ENCODE results near the gene CISTR.
A peak's percentile ranks its signal among the peaks of the same experiment; 100 is the strongest.
"Not testable (repeated sequence)": the region's sequence is repeated elsewhere in the genome, so short reads cannot be mapped to it uniquely, and the experiment has no call there.

CISTR gene

GRCh38 chr12:53739214-53740129 is 12.3 kb downstream of the CISTR start:
- no peak for DNase-seq

DNA sequence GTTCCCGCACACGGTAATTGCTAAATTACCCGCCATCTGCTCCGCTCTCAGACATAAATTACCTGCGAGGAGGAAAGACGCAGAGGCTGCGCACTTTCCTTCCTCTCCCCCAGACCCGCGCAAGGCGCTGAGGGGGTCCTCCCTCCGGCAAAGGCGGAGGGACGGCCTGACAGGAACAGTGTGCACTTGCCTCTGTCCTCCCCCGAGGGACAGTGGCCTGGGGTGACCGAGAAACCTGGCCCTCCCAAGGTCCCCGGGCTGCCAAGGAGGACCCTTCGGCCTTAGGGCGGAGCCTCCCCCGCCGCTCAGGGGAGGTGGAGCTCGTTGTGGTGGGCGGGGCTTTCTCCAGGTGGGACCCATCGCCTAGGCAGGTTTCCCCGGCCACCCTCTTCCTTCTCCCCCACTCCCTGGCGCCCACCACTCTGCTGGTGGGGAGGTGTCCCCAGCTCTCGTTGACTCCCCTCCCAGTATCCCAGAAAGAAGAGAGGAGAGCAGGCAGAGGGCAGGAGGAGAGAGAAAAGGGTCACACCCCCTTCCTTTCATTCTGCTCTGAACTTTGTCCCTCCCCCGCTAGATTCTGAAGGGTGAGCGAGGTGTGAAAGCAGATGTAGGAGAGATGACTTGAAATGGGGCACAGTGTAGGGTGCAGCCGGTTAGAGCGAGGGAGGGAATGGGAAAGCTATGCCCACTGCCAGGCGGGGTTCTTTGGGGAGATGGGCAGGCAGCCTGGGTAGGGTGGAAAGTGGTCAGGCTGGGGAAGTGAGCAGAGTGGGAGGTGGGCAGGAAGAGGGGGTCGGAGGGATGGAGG is 13.2 kb downstream of the CISTR start:
- no peak for DNase-seq

DNA sequence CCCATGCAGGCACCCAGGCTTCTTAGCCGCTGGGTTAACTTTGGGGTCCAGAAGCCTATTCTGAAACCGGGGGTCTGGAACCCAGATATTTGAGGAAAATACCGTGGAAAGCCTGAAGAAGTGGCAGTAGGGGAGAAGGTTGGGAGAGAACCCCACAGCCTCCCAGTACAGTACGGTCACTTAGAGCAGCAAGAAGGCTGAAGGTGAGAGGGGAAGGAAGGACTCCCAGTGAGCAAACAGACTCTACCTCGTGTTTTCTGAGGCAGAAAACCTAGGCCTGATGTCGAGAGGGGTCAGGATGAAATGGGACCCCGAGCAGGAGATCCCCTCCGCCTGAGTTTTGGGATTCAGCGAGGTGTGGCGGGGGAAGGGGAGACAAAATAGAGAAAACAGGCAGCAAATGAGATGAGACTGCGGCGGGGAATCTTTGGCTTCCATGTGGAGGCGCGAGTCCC is 13.8 kb downstream of the CISTR start:
- no peak for DNase-seq

DNA sequence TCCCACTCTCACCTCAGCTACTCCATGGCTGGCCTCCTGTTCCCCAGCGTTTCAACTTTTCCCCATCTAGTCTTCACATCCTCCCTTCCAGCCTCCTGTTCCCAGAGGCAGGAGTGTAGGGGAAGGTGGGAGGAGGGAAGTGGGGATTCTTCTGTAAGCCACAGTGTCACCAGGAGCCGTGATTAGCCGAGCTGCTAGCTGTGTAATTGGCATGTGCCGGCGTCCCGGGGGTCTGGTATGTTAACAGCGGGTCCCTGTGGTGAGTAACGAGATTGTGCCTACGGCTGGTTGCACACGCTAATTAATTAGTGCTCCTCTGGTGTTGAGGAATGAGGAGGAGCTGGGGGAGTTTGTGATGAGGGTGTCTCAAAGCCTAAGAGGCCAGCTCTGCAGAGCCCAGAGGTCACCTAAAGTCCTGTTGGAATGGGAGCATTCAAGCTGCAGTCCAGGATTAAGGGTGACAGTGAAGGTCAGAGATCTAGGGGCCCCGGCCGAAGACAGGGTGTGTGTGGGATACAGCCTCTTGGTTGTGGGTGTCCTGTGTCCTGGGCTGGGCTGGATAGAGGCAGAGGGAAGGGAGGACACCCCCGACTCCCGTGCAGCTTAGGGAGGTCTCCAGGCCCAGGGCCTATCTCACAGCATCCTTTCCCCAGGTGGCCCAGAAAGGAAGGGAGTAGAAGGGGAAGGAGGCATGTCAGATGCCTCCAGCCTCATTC is 14.5 kb downstream of the CISTR start:
- no peak for DNase-seq

DNA sequence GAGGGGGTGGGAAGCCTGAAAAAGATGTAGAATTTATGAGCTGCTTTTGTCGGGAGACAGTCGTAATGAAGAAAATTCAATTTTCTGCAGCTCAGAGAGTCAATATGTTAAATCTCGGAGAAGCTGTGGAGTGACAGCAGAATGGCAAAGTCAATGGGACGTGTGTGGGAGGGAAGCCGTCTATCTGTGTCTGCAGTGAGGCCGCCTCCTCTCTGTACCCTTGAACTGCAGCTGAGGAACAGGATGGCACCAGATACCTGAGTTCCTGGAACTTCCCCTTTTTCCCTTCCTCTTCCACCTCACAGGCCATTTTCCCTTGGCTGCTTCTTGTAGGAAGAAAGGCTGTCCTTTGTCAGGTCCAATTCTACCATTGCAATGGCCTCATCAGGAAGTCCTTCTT is 15.2 kb downstream of the CISTR start:
- no peak for DNase-seq

- DNase-seq, result peak; percentile 63
Measured at GRCh38 chr12:53735556-53735955, 16.2 kb downstream of the CISTR start.

DNA sequence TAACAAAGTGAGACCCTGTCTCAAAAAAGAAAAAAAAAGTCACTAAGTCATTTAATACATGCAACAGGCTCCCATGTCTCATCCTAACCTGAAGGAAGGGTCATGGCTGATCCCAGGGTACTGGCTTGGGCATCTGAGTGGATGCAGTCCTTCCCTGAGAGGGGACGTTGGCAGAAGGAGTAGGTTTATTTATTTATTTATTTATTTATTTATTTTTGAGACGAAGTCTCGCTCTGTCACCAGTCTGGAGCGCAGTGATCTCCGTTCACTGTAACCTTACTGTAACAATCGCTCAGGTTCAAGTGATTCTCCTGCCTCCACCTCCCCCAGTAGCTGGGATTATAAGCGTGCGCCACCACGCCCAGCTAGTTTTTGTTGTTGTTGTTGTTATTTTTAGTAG is 17.4 kb downstream of the CISTR start:
- DNase-seq, result no peak

- DNase-seq, result no peak
Measured at GRCh38 chr12:53733807-53734200, 18.0 kb downstream of the CISTR start.

DNA sequence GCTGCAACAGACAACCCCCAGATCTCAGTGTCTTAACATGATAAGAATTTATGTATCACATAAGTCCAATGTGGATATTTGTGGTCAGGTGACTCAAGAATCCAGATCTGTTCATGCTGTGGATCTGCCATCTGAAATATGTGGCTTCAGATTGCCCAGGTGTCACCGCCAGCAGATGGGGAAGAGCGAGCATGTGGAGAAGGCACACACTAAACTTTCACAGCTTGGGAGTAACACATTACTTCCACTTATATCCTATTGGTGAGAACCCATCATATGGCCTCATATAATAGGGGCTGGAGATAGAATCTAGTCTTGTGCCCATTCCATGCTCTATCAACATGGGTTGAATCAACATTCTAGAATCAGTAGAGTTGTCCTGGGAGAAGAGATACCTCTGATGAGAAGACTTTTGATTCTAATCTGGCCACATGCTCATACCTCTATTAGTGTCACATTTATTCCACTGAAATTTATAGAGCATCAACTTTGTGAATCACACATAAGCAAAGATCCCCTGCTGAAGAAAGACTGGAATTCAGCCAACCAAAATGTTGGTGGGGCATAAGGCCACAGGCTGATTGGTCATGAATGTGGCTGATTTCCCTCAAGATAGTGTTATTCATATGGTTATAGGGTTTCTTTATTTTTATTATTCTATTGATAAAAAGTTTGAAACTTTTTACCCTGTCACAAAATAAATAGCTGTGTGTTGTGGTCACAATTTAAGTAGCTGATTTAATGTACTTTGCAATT is 18.6 kb downstream of the CISTR start:
- no peak for DNase-seq

DNA sequence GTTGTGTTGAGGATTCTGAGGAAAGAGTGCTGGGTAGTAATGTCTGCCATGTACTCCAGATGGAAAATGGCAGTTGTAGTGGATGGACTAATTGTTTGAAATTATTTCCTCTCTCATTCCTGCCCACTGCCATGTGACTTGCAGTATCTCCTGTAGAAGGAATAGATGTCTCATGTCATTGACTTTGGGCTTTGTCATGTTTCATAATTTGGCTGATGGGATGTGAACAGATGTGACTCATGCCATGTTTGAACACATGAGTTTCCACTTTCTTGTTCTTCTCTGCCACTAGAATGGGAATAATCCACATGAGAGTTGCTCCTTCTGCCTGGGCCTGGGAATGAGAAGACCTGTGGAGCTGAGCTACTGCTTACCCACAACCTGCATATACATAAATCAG is 22.1 kb downstream of the CISTR start:
- DNase-seq, result no peak

DNA sequence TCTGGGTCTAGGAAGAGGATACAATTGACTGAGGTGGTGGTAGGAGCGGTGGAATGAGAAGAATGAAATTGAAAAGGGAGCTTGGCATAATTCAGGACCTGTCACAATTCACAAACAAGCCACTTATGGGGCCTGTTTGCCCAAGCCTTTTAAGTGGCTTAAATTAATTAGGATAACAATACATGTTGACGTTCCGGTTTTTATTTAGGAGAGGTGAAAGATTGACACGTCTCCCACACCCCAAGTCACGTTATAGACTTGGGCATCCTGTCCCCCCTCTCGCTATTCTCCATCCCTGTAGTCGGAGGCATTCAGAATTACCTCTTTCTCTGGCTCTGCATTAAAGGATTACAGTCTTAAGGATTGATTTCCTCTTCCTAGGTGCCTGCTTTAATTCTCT is 23.6 kb downstream of the CISTR start:
- DNase-seq, result no peak

DNA sequence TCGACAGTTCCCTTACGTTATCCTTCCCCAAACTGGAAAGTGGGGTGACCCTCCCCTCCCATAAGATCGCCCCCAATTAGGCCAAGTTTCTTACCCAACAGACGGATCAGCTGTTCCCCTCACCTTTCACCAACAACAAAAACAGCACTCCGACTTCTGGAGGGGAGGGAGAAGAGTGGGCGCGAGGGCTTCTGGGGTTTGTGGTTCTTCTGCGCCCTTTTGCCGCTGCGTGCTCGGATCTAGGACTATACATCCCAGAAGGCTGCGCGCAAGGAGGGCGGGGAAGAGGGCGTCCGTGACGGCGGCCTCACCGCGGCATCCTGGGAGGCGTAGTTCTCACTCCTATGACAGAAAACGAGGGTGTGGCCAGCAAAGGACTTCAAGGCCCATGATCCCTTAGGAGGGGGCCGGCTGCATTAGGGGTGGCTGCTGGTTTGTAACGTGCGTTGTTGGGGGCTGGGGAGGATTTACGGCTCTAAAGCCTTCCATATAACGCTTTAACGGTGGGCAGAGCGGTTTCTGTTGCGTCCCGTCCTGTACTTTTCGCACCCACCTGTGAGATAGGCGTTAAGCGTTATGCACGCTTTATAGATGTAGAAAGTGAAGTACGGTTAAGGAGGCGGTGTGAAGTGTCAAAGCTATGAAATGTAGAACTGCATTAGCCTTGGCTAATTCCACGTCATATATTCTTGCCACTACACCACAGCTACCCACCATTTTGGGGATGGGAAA is 24.3 kb downstream of the CISTR start, which contains the start of gene CALCOCO1:
Gene CALCOCO1, minus strand, starts transcription at position 143 of the 732 bp plus-strand sequence. CDS start 2,210 bp downstream, outside the sequence.
- peak; percentile 96 for DNase-seq

DNA sequence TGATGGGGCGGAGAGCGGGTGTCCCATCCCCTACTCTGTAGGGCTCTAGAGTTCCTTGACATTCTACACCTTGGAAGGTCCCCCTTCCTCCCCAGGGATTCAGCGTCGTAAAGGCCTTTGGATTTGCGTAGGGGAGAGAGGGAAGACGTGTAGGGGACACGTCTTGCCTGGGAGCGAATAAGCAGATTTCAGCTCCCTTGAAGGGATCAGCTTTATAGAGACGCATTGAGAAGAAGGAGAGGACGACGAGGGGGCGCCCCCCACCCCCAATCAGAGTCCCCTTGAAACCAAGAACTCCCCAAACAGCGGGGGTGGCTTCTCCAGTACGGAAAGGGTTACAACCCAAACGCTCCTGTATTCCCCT is 24.9 kb downstream of the CISTR start:
- no peak for DNase-seq

DNA sequence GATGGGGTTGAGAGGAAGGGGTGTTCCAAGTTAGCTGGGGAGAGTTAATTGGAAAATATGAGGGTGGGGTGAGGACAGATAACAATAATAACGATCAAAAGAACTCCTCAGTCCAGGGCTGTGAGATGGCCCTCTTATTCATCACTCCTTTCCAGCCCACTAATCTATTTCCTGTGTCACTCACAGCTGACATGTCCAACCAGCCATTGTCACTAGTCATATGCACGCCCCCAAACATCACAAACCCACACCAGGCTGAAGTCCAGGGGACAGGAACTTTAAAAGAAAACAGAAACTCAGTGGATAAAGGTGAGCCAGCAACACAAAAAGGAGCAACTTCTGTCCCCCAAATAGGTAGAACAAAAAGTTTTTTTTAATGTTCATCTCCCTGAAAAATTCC is 25.4 kb downstream of the CISTR start:
- no peak for DNase-seq

DNA sequence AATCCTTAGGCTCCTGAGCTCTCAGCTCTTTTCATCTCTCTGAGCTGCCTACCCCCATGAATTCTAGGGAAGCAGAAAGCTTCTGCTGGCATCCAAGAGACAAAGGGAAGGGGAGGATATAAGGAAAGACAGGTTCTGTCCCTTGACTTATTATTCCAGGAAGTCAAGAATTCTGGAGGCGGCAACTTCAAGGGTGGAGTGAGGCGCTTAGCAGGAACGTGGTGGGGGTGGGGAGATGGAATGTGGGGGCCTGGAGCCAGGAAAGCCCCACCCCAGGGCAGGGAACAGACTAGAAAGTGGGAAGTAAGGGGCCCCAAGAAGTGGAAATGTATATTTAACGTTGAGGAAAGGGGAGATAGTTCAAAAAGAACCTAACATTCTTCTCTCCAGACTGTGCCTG is 26.0 kb downstream of the CISTR start:
- no peak for DNase-seq

- no peak for DNase-seq
Measured at GRCh38 chr12:53722450-53723041, 29.2 kb downstream of the CISTR start.

GRCh38 chr12:53720946-53721345 is 30.8 kb downstream of the CISTR start:
- no peak for DNase-seq

DNA sequence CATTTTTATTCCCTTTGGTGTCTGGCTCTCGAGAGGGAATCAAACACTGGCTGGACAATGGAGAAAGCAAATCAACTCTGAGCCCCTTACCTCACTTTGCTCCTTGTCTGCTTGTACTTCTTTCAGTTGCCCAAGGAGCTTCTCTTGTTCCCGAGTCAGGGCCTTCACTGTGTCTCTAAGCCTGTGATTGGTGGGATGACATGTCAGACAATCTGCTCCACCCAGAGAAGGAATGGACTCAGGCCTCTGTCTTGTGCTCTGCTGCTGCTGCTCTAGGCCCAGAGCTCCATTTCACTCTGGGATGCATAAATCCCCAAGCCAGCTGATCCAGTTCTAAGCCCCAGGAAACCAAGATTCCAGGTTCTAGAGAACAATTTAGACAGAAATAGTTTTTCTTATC is 32.1 kb downstream of the CISTR start:
- DNase-seq, result no peak

DNA sequence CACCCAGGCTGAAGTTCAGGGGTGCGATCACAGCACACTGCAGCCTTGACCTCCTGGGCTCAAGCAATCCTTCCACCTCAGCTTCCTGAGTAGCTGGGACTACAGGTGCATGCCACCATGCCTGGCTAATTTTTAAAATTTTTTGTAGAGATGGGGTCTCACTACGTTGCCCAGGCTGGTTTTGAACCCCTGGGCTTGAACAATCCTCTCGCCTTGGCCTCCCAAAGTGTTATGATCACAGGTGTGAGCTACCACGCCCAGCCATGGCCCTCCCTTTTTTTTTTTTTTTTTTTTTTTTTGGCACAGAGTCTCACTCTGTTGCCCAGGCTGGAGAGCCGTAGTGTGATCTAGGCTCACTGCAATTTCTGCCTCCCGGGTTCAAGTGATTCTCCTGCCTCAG is 33.2 kb downstream of the CISTR start:
- not testable (repeated sequence) for DNase-seq

- DNase-seq, result no peak
Measured at GRCh38 chr12:53717319-53717718, 34.5 kb downstream of the CISTR start.

DNA sequence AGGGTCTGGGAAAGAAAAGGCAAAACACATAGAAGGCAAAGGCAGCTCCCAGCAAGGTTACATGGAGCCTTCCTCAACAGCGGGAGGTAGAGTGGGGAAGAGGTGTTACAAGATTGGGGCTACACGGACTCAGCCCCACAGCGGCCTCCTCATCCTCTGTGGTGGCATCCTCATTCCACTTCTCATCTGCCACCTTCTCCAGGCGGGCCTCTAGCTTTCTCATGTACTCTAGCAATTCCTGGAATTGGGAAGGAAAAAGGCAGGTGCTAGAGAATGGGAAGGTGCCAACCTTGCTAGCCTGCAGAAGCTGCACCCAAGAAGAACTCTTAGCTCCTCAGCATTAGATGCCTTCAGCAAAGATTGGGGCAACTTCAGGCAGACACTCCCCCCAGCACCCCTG is 37.8 kb downstream of the CISTR start:
- DNase-seq, result no peak

All from NCI-H446 treated with DMSO at 0.1 percent for 48 hours (cell line).